ENCODE results near the gene ASPRV1. TPM values are rescaled to one million over a fixed set of nuclear protein-coding genes. Genes with fewer than 3 reads are reported as not detected.

The ASPRV1 gene
- total and polyA plus RNA-seq, 2 experiments from 2014 or later: 0.73 TPM; not detected in 1

DNA sequence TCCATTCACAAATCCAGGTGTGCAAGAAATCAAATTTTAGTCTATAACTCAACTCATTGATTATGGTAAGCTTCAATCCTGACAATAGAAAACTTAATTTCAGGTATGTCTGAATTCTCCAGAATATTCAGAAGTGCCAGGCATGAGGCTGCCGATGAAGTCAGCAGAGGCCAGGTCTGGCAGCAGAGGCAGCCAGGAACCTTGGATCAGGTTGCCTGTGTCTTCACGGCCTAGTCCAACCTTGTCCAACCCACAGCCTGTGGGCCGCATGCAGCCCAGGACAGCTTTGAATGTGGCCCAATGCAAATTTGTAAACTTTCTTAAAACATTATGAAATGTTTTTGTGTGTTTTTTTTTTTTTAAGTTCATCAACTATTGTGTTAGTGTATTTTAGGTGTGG lies 46.9 kb upstream of the ASPRV1 start:
- no peak overlapping the region for H3K4me3 ChIP-seq
- 88% methylated on average over 3 of the region's 3 CpGs for WGBS (ENCODE audit: low lambda C conversion rate, missing lambda C conversion rate)
- no peak for DNase-seq (ENCODE audit: low spot score)
- H3K4me2 ChIP-seq: no peak overlapping the region
- H3K9me2 ChIP-seq (replicated peaks; ENCODE audit: insufficient read depth): no peaks in the 10 kb centered on the region
- peaks cover 6% of the 10 kb centered on the region for H3K4me1 ChIP-seq (ENCODE audit: insufficient read depth)
- H4K20me1 ChIP-seq (ENCODE audit: insufficient read depth, poor library complexity, severe bottlenecking): no peaks in the 10 kb centered on the region
- peak overlapping the region; percentile 92 for H3K27ac ChIP-seq
- H3K27me3 ChIP-seq: no peaks in the 10 kb centered on the region
- H2AFZ ChIP-seq: no peak overlapping the region
- H3K36me3 ChIP-seq (replicated peaks; ENCODE audit: insufficient read depth, low read depth): no peaks in the 10 kb centered on the region
- no peaks in the 10 kb centered on the region for H3K79me2 ChIP-seq
- no peak for TF ChIP-seq EZH2 (IDR thresholded peaks at IDR 0.05; ENCODE audit: borderline replicate concordance)
- no peak for TF ChIP-seq EZH2phosphoT487 (IDR thresholded peaks at IDR 0.05; ENCODE audit: low read depth, severe bottlenecking, unreplicated experiment)
- TF ChIP-seq, protein P1, sequence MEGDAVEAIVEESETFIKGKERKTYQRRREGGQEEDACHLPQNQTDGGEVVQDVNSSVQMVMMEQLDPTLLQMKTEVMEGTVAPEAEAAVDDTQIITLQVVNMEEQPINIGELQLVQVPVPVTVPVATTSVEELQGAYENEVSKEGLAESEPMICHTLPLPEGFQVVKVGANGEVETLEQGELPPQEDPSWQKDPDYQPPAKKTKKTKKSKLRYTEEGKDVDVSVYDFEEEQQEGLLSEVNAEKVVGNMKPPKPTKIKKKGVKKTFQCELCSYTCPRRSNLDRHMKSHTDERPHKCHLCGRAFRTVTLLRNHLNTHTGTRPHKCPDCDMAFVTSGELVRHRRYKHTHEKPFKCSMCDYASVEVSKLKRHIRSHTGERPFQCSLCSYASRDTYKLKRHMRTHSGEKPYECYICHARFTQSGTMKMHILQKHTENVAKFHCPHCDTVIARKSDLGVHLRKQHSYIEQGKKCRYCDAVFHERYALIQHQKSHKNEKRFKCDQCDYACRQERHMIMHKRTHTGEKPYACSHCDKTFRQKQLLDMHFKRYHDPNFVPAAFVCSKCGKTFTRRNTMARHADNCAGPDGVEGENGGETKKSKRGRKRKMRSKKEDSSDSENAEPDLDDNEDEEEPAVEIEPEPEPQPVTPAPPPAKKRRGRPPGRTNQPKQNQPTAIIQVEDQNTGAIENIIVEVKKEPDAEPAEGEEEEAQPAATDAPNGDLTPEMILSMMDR (IDR thresholded peaks at IDR 0.05; ENCODE audit: poor library complexity): no peak
- no peaks in the 10 kb centered on the region for H3K9me3 ChIP-seq (ENCODE audit: low read depth)

DNA sequence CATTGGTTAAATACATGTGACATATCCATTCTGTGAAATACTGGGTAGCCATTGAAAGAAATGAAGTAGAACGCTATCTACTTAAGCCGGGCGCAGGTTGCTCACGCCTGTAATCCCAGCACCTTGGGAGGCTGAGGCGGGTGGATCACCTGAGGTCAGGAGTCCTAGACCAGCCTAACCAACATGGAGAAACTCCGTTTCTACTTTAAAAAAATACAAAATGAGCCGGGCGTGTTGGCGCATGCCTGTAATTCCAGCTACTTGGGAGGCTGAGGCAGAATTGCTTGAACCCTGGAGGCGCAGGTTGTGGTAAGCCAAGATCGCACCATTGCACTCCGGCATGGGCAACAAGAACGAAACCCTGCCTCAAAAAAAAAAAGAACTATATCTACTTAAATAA lies 45.7 kb upstream of the ASPRV1 start:
- H3K4me2 ChIP-seq: no peak overlapping the region
- no peaks in the 10 kb centered on the region for H3K9me2 ChIP-seq (replicated peaks; ENCODE audit: insufficient read depth)
- no peak overlapping the region for H2AFZ ChIP-seq
- no peaks in the 10 kb centered on the region for H3K9me3 ChIP-seq (ENCODE audit: low read depth)
- TF ChIP-seq EZH2 (IDR thresholded peaks at IDR 0.05; ENCODE audit: borderline replicate concordance): no peak
- TF ChIP-seq, protein P1 (IDR thresholded peaks at IDR 0.05; ENCODE audit: poor library complexity): no peak
- H3K27me3 ChIP-seq: no peaks in the 10 kb centered on the region
- no peak overlapping the region for H3K27ac ChIP-seq
- DNase-seq (ENCODE audit: low spot score): no peak
- H4K20me1 ChIP-seq (ENCODE audit: insufficient read depth, poor library complexity, severe bottlenecking): no peaks in the 10 kb centered on the region
- H3K4me3 ChIP-seq: no peak overlapping the region
- H3K79me2 ChIP-seq: no peaks in the 10 kb centered on the region
- H3K36me3 ChIP-seq (replicated peaks; ENCODE audit: insufficient read depth, low read depth): no peaks in the 10 kb centered on the region
- H3K4me1 ChIP-seq (ENCODE audit: insufficient read depth): peaks cover 6% of the 10 kb centered on the region
- 97% methylated on average over 13 of the region's 13 CpGs for WGBS (ENCODE audit: low lambda C conversion rate, missing lambda C conversion rate)

DNA sequence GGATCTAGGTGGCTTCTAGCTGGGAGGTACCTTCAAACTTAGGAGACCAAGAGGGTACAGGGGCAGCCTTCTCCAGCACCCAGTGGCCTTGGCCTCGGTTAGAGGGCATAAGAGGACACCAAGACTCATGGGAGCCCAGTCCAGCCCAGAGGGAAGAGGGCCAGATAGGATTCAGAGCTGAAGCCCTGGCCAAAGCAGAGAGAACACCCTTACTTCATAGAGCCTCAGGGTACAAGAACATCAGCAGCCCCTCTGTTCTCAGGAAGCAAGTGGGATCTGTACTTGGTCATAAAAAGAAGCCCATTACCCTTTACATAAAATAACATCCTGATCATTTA lies 45.0 kb upstream of the ASPRV1 start:
- H2AFZ ChIP-seq: no peak overlapping the region
- no peaks in the 10 kb centered on the region for H3K36me3 ChIP-seq (replicated peaks; ENCODE audit: insufficient read depth, low read depth)
- no peaks in the 10 kb centered on the region for H3K27me3 ChIP-seq
- TF ChIP-seq, protein P1 (IDR thresholded peaks at IDR 0.05; ENCODE audit: poor library complexity): no peak
- no peak for TF ChIP-seq EZH2 (IDR thresholded peaks at IDR 0.05; ENCODE audit: borderline replicate concordance)
- TF ChIP-seq EZH2phosphoT487 (IDR thresholded peaks at IDR 0.05; ENCODE audit: low read depth, severe bottlenecking, unreplicated experiment): no peak
- H4K20me1 ChIP-seq (ENCODE audit: insufficient read depth, poor library complexity, severe bottlenecking): no peaks in the 10 kb centered on the region
- H3K4me1 ChIP-seq (ENCODE audit: insufficient read depth): peaks cover 6% of the 10 kb centered on the region
- H3K4me3 ChIP-seq: no peak overlapping the region
- DNase-seq (ENCODE audit: low spot score): no peak
- H3K9me2 ChIP-seq (replicated peaks; ENCODE audit: insufficient read depth): no peaks in the 10 kb centered on the region
- H3K4me2 ChIP-seq: no peak overlapping the region
- no peak overlapping the region for H3K27ac ChIP-seq
- 72% methylated on average over 1 of the region's 1 CpG for WGBS (ENCODE audit: low lambda C conversion rate, missing lambda C conversion rate)
- no peaks in the 10 kb centered on the region for H3K79me2 ChIP-seq
- H3K9me3 ChIP-seq (ENCODE audit: low read depth): no peaks in the 10 kb centered on the region
